IPS-20b (cell line): ENCODE measurements around the gene PTGR1.

Experiments
- H3K27ac ChIP-seq: one replicate; pipeline ENCODE4 v1.5.1; 2013; ENCODE audit warnings: low read length
- H3K27me3 ChIP-seq: 2 replicates; pipeline ENCODE4 v1.6.1; 2013; ENCODE audit warnings: mild to moderate bottlenecking, low read length, inconsistent platforms; ENCODE audit not compliant: insufficient read depth
- H3K36me3 ChIP-seq: 2 replicates; pipeline ENCODE4 v1.6.1; 2013; ENCODE audit warnings: low read depth, mild to moderate bottlenecking, inconsistent platforms, low read length, moderate library complexity; ENCODE audit not compliant: insufficient read depth
- H3K4me1 ChIP-seq: 2 replicates; pipeline ENCODE4 v1.6.1; 2013; ENCODE audit warnings: mild to moderate bottlenecking, control low read depth, inconsistent platforms, low read length, moderate library complexity; ENCODE audit not compliant: insufficient read depth
- H3K4me3 ChIP-seq: 2 replicates; pipeline ENCODE4 v1.5.1; 2013; ENCODE audit warnings: mild to moderate bottlenecking, low read length, inconsistent platforms
- H3K9ac ChIP-seq: 2 replicates; pipeline ENCODE4 v1.6.1; 2013; ENCODE audit warnings: low read depth, mild to moderate bottlenecking, inconsistent platforms, low read length, moderate library complexity
- H3K9me3 ChIP-seq: 2 replicates; pipeline ENCODE4 v1.6.1; 2013; ENCODE audit warnings: mild to moderate bottlenecking, low read depth, low read length, inconsistent platforms; ENCODE audit not compliant: insufficient read depth

PTGR1 gene

DNA sequence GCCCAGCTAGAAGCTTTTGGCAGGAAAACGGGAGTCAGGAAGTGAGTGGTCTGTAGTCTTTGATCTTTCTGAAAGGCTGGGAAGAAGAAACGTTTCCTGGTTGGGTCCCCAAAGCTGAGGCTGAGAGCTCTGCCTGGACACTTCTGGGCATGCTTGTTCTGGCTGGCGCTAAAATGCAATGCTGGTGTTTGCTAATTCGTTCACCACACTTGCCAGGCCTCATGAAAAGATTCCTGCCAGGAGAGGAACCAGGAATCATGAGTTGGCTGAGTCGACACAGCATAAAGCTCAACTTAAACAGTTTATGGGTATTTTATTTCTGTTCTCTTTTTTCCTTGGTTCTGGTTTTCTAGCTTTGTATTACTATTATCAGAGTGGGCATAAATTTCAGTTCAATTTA is 10.7 kb upstream of the PTGR1 start:
- H3K9me3 ChIP-seq, result no peaks in the 10 kb centered on the region
- no peaks in the 10 kb centered on the region for H3K27me3 ChIP-seq
- H3K9ac ChIP-seq, result no peak overlapping the region
- no peak overlapping the region for H3K4me3 ChIP-seq
- no peaks in the 10 kb centered on the region for H3K36me3 ChIP-seq
- H3K27ac ChIP-seq, result no peak overlapping the region
- H3K4me1 ChIP-seq, result no peaks in the 10 kb centered on the region

- H3K9ac ChIP-seq, result no peak overlapping the region
- H3K27ac ChIP-seq, result no peak overlapping the region
- no peak overlapping the region for H3K4me3 ChIP-seq
- H3K27me3 ChIP-seq, result peaks cover 12% of the 10 kb centered on the region; the same call in 1 of the 2 replicates
- H3K9me3 ChIP-seq, result no peaks in the 10 kb centered on the region
- H3K4me1 ChIP-seq, result no peaks in the 10 kb centered on the region
- H3K36me3 ChIP-seq, result no peaks in the 10 kb centered on the region
Measured at GRCh38 chr9:111605041-111605559, 5.7 kb upstream of the PTGR1 start.

DNA sequence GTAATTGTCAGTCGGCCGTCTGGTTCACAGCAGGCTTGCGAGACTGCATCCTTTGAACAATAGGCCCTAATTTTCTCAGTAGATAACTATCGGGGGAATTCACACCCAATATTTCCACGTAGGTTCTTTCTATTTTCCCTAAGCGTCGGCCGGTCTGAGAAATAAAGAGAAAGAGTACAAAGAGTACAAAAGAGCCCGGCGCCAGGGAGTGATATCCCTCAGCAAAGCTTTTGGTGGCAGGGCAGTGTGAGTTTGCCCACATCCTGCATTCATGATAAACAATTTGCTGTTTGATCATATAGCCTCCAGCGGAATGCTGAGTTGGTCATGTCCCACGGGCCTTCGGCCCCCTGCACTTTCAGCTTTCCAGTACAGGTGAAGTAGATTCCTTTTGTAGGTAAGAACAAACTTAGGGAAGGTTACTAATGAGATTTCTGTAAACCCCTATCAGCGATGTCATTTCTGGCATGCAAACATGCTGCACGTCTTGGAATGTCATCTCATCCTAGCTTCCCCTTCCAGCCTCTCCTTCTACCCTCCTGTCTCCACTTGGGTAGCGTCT is 4.7 kb upstream of the PTGR1 start:
- H3K4me1 ChIP-seq, result no peaks in the 10 kb centered on the region
- H3K27ac ChIP-seq, result no peak overlapping the region
- no peak overlapping the region for H3K4me3 ChIP-seq
- no peaks in the 10 kb centered on the region for H3K36me3 ChIP-seq
- no peak overlapping the region for H3K9ac ChIP-seq
- H3K9me3 ChIP-seq, result no peaks in the 10 kb centered on the region
- H3K27me3 ChIP-seq, result peaks cover 20% of the 10 kb centered on the region; the same call in 1 of the 2 replicates

GRCh38 chr9:111603041-111603440 is 3.6 kb upstream of the PTGR1 start:
- H3K9ac ChIP-seq, result no peak overlapping the region
- H3K9me3 ChIP-seq, result no peaks in the 10 kb centered on the region
- no peak overlapping the region for H3K4me3 ChIP-seq
- H3K4me1 ChIP-seq, result no peaks in the 10 kb centered on the region
- H3K27me3 ChIP-seq, result peaks cover 31% of the 10 kb centered on the region; the same call in 1 of the 2 replicates
- no peaks in the 10 kb centered on the region for H3K36me3 ChIP-seq
- H3K27ac ChIP-seq, result no peak overlapping the region

DNA sequence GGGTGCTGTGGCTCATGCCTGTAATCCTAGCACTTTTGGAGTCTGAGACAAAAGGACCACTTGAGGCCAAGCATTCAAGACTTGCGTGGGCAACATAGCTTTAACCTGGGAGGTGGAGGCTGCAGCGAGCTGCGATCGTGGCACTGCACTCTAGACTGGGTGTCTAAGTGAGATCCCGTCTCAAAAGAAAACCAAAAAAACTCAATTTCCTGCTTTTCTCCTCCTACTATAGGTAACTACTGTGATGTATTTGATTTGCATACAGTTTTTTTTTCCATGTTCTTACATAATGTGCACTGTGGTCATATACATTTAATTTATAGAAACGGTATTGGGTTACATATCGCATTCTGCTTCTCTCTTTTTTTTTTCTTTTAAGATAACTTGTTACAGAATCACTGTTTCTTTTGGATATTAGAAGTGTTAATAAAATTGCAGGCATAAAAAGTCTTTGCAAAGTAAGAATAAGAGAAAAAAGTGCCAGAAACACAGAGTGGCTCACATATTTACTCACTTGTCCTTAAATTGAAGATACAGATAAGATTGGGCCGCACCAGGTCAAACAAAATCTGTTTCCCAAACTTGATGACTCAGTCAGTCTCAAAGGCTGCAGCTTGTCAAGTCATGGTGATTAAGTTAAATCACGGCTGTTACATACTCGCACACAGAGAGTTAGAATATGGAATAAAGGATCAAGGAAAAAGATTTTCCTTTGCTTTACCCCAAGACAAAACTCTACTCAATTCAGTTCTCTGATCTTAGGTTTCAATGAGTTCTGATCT is 2.0 kb upstream of the PTGR1 start:
- no peak overlapping the region for H3K27ac ChIP-seq
- no peaks in the 10 kb centered on the region for H3K9me3 ChIP-seq
- no peaks in the 10 kb centered on the region; the same call in 1 of the 2 replicates for H3K4me1 ChIP-seq
- no peak overlapping the region for H3K4me3 ChIP-seq
- peaks cover 8% of the 10 kb centered on the region for H3K36me3 ChIP-seq
- H3K27me3 ChIP-seq, result peaks cover 32% of the 10 kb centered on the region; the same call in 1 of the 2 replicates
- H3K9ac ChIP-seq, result no peak overlapping the region

GRCh38 chr9:111599955-111600343 is 502 bp upstream of the PTGR1 start:
- peak overlapping the region; percentile 73; the same call in 1 of the 2 replicates for H3K9ac ChIP-seq
- no peaks in the 10 kb centered on the region for H3K9me3 ChIP-seq
- no peak overlapping the region for H3K27ac ChIP-seq
- peak overlapping the region; percentile 87 for H3K4me3 ChIP-seq
- no peaks in the 10 kb centered on the region; the same call in 1 of the 2 replicates for H3K4me1 ChIP-seq
- peaks cover 20% of the 10 kb centered on the region for H3K36me3 ChIP-seq
- H3K27me3 ChIP-seq, result peaks cover 32% of the 10 kb centered on the region; the same call in 1 of the 2 replicates

DNA sequence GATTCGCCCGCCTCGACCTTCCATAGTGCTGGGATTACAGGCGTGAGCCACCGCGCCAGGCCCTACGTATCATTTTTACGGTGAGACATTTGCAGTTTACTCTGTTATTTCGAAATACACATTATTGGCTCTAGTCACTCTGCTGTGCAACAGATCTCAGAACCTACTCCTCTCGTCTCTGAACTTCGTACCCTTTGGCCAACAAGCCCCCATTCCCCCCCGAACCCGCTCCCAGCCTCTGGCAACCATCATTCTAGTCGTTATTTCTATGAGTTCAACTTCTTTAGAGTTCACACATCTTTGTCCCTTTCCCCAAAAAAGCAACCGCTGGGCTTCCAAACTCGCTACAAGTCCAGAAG is 735 bp downstream of the PTGR1 start:
- H3K27ac ChIP-seq, result no peak overlapping the region
- peaks cover 28% of the 10 kb centered on the region for H3K36me3 ChIP-seq
- no peaks in the 10 kb centered on the region; the same call in 1 of the 2 replicates for H3K4me1 ChIP-seq
- no peaks in the 10 kb centered on the region for H3K9me3 ChIP-seq
- peak overlapping the region; percentile 87 for H3K4me3 ChIP-seq
- peaks cover 32% of the 10 kb centered on the region; the same call in 1 of the 2 replicates for H3K27me3 ChIP-seq
- H3K9ac ChIP-seq, result peak overlapping the region; percentile 73

- Histone ChIP-seq H3K4me1 (no peaks in the 10 kb centered on the region; the same call in 1 of the 2 replicates), H3K9ac (peak overlapping the region; percentile 73; the same call in 1 of the 2 replicates), H3K27me3 (peaks cover 32% of the 10 kb centered on the region; the same call in 1 of the 2 replicates), H3K36me3 (peaks cover 34% of the 10 kb centered on the region), H3K9me3 (no peaks in the 10 kb centered on the region), H3K4me3 (peak overlapping the region; percentile 87), H3K27ac (no peak overlapping the region)
Measured at GRCh38 chr9:111597852-111598732, 1.4 kb downstream of the PTGR1 start.

DNA sequence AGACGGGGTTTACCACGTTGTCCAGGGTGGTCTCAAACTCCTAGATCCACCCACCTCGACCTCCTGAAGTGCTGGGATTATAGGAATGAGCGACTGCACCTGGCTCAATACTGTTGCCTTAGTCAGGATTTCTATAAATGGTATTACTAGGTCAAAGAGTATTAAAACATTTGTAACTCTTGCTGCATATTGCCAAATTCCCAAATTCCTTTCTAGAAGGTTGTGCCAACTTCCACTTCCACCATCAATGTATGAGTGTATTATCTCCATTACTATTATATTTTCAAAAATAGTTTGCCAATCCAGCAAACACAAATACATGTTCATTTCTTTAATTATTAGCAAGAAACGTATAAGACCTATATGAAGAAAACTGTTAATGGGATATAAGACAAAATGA is 10.6 kb downstream of the PTGR1 start:
- no peak overlapping the region for H3K9ac ChIP-seq
- no peak overlapping the region for H3K4me3 ChIP-seq
- no peaks in the 10 kb centered on the region for H3K27me3 ChIP-seq
- no peaks in the 10 kb centered on the region for H3K9me3 ChIP-seq
- no peak overlapping the region for H3K27ac ChIP-seq
- H3K36me3 ChIP-seq, result peaks cover 38% of the 10 kb centered on the region
- H3K4me1 ChIP-seq, result no peaks in the 10 kb centered on the region

- no peak overlapping the region for H3K4me3 ChIP-seq
- H3K36me3 ChIP-seq, result peaks cover 40% of the 10 kb centered on the region
- no peak overlapping the region for H3K9ac ChIP-seq
- no peak overlapping the region for H3K27ac ChIP-seq
- H3K9me3 ChIP-seq, result no peaks in the 10 kb centered on the region
- no peaks in the 10 kb centered on the region for H3K4me1 ChIP-seq
- no peaks in the 10 kb centered on the region for H3K27me3 ChIP-seq
Measured at GRCh38 chr9:111586378-111586777, 13.1 kb downstream of the PTGR1 start.

- Histone ChIP-seq H3K36me3 (peaks cover 52% of the 10 kb centered on the region), H3K27ac (no peak overlapping the region), H3K4me3 (no peak overlapping the region), H3K9me3 (no peaks in the 10 kb centered on the region), H3K27me3 (no peaks in the 10 kb centered on the region), H3K4me1 (no peaks in the 10 kb centered on the region), H3K9ac (no peak overlapping the region)
Measured at GRCh38 chr9:111582888-111583287, 16.6 kb downstream of the PTGR1 start.
